ENCODE data around the gene GRP. TPM values are rescaled to one million over a fixed set of nuclear protein-coding genes. Genes with fewer than 3 reads are reported as not detected.

The GRP gene
- total RNA-seq, 1 donor from 2014 or later = not detected

GRCh38 chr18:59202258-59202820, 17.6 kb upstream of the GRP start:
- peaks cover 4% of the 10 kb centered on the region for H3K27me3 ChIP-seq
- ATAC-seq (no peak), DNase-seq (no peak)
- TF ChIP-seq, protein P1, sequence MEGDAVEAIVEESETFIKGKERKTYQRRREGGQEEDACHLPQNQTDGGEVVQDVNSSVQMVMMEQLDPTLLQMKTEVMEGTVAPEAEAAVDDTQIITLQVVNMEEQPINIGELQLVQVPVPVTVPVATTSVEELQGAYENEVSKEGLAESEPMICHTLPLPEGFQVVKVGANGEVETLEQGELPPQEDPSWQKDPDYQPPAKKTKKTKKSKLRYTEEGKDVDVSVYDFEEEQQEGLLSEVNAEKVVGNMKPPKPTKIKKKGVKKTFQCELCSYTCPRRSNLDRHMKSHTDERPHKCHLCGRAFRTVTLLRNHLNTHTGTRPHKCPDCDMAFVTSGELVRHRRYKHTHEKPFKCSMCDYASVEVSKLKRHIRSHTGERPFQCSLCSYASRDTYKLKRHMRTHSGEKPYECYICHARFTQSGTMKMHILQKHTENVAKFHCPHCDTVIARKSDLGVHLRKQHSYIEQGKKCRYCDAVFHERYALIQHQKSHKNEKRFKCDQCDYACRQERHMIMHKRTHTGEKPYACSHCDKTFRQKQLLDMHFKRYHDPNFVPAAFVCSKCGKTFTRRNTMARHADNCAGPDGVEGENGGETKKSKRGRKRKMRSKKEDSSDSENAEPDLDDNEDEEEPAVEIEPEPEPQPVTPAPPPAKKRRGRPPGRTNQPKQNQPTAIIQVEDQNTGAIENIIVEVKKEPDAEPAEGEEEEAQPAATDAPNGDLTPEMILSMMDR (IDR thresholded peaks at IDR 0.05) = no peak
- no peaks in the 10 kb centered on the region for H3K36me3 ChIP-seq
- no peak overlapping the region for H3K4me3 ChIP-seq
- H3K27ac ChIP-seq = no peak overlapping the region
- H3K4me1 ChIP-seq = no peaks in the 10 kb centered on the region
- no peaks in the 10 kb centered on the region for H3K9me3 ChIP-seq
- intact Hi-C loops (cut with DNase I) = no loop called here

DNA sequence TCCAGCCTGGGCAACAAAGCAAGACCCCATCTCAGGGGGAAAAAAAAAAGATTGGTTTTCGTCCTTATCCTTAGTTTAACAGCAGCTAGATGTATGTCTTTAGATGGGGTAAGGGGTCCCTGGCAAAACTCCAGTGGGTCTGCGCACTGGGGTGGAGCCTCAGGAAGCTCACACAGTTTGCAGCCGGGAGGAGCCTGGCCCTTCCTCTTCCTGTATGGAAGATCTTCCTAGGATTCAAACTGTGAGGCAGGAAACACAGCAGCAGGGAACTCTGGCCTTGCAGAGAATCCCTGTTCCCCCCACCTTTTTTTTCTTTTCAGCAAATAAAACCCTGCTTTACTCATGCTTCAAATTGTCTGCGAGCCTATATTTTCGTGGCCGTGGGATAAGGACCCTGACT, 12.5 kb upstream of the GRP start:
- intact Hi-C loops (cut with DNase I) = no loop called here
- H3K9me3 ChIP-seq = no peaks in the 10 kb centered on the region
- TF ChIP-seq, protein P1 (IDR thresholded peaks at IDR 0.05) = no peak
- ATAC-seq (no peak), DNase-seq (no peak)
- H3K4me3 ChIP-seq = no peak overlapping the region
- no peak overlapping the region for H3K27ac ChIP-seq
- H3K36me3 ChIP-seq = no peaks in the 10 kb centered on the region
- H3K27me3 ChIP-seq = no peaks in the 10 kb centered on the region
- no peaks in the 10 kb centered on the region for H3K4me1 ChIP-seq

GRCh38 chr18:59208602-59209125, 11.3 kb upstream of the GRP start:
- H3K4me1 ChIP-seq = no peaks in the 10 kb centered on the region
- H3K27me3 ChIP-seq = no peaks in the 10 kb centered on the region
- ATAC-seq (no peak), DNase-seq (no peak)
- H3K9me3 ChIP-seq = no peaks in the 10 kb centered on the region
- TF ChIP-seq, protein P1 (IDR thresholded peaks at IDR 0.05) = no peak
- H3K4me3 ChIP-seq = no peak overlapping the region
- intact Hi-C loops (cut with DNase I) = no loop called here
- H3K27ac ChIP-seq = no peak overlapping the region
- H3K36me3 ChIP-seq = no peaks in the 10 kb centered on the region

DNA sequence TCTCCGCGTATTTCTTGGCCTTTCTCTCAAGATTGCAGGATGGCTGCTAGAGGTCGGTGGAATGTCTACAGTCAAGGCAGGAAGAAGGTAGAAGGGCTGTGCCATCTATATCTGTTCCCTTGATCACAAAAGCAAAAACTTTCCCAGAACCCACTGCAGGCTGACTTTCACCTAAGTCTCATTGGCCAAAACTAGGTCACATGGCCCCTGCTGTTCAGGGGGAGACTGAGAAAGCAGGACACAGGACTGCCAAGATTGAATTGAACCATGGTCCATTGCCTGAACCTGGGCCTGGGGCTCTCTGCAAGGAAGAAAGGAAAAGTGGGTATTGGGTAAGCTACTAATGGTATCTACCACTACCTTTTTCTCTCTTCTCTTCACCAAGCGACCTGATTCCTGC, 9.7 kb upstream of the GRP start:
- no peak for DNase-seq
- TF ChIP-seq, protein P1 (IDR thresholded peaks at IDR 0.05) = no peak
- intact Hi-C loops (cut with DNase I) = no loop called here

DNA sequence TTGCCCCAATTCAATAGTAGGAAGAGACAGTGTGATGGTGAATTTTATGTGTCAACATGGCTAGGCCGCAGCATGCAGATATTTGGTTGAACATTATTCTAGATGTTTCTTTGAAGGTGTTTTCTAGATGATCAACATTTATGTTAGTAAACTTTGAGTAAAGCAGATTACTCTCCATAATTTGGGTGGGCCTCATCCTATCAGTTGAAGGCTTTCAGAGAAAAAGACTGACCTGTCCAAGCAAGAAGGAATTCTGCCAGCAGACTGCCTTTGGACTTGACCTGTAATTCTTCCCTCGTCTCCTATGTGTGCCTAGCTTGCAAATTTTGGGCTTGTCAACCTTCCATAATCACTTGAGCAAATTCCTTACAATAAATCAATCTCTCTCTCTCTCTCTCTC, 8.3 kb upstream of the GRP start:
- Histone ChIP-seq H3K27me3 (no peaks in the 10 kb centered on the region), H3K9me3 (no peaks in the 10 kb centered on the region), H3K4me1 (no peaks in the 10 kb centered on the region), H3K4me3 (no peak overlapping the region), H3K27ac (no peak overlapping the region), H3K36me3 (no peaks in the 10 kb centered on the region)
- TF ChIP-seq, protein P1 (IDR thresholded peaks at IDR 0.05) = no peak
- intact Hi-C loops (cut with DNase I) = no loop called here
- no peak for ATAC-seq
- no peak for DNase-seq

More for the DNA sequence above, 9.7 kb upstream of the GRP start:
- H3K27ac ChIP-seq = no peak overlapping the region
- no peaks in the 10 kb centered on the region for H3K27me3 ChIP-seq
- H3K4me1 ChIP-seq = no peaks in the 10 kb centered on the region
- no peak overlapping the region for H3K4me3 ChIP-seq
- no peaks in the 10 kb centered on the region for H3K9me3 ChIP-seq
- no peaks in the 10 kb centered on the region for H3K36me3 ChIP-seq
- ATAC-seq = no peak

DNA sequence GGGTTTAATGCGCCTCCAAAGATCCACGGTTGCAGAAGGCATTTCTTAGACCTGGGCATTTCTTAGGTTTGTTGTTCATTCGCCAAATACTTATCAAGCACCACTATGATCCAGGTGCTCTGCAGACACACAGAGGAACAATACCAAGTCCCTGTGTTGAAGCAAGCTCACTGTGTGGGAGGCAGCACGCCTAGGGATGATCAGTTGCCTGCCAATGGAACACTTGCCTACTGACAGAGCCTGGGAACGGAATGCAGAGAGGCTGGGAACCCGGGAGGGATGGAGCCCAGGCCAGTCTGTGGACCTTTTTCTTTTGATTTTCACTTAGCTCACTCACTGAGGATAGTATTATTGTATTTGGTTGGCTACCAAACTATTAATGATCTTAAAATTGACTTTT, 1.9 kb upstream of the GRP start:
- DNase-seq (no peak), ATAC-seq (no peak)
- H3K36me3 ChIP-seq = no peaks in the 10 kb centered on the region
- intact Hi-C loops (cut with DNase I) = no loop called here
- H3K27ac ChIP-seq = no peak overlapping the region
- H3K4me1 ChIP-seq = no peaks in the 10 kb centered on the region
- H3K9me3 ChIP-seq = no peaks in the 10 kb centered on the region
- TF ChIP-seq, protein P1 (IDR thresholded peaks at IDR 0.05) = no peak
- H3K27me3 ChIP-seq = peaks cover 54% of the 10 kb centered on the region
- H3K4me3 ChIP-seq = no peak overlapping the region

All from upper lobe of right lung (tissue), 1 donor.